Activated T-helper 2 cell treated with anti-CD3 and anti-CD28 coated beads, Interferon-gamma antibody, Interleukin-2, Interleukin-4, amounts not matched to agents 10 μg/mL and 5 μg/mL and 100 μg/mL, durations not matched to agents 14 hours and 24 hours and 36 hours (primary cell): ENCODE measurements around the gene ASCC1. TPM values are rescaled to one million over a fixed set of nuclear protein-coding genes. Genes with fewer than 3 reads are reported as not detected.

ENCODE experiments used
- DNase-seq: peaks from one replicate; pipeline ENCODE4 v3.0.0; 2021; ENCODE audit warnings: low spot score
- H3K27ac Mint-ChIP-seq: one replicate; pipeline ENCODE4 v1.8.0; 2021; ENCODE audit warnings: mixed read lengths
- H3K27me3 Mint-ChIP-seq: one replicate; pipeline ENCODE4 v1.8.0; 2021; ENCODE audit warnings: low read depth, mixed read lengths
- H3K36me3 Mint-ChIP-seq: one replicate; pipeline ENCODE4 v1.8.0; 2021; ENCODE audit warnings: low read depth, mixed read lengths
- H3K4me1 Mint-ChIP-seq: one replicate; pipeline ENCODE4 v1.8.0; 2021; ENCODE audit warnings: low read depth, mixed read lengths
- H3K4me3 Mint-ChIP-seq: one replicate; pipeline ENCODE4 v1.8.0; 2021; ENCODE audit warnings: low read depth, mild to moderate bottlenecking, moderate library complexity, mixed read lengths
- H3K9me3 Mint-ChIP-seq: one replicate; pipeline ENCODE4 v1.8.0; 2021; ENCODE audit warnings: mixed read lengths
- intact Hi-C: fragments of 100-400 bp; cut with micrococcal nuclease; formaldehyde crosslinking; loops from one replicate; pipeline ENCODE4 v1.15.1; 2023
- total RNA-seq: library from RNA; stranded (reverse); gene quantifications from 2 replicates; pipeline ENCODE4 v1.2.3, GENCODE V29; 2022

ASCC1 gene, protein sequence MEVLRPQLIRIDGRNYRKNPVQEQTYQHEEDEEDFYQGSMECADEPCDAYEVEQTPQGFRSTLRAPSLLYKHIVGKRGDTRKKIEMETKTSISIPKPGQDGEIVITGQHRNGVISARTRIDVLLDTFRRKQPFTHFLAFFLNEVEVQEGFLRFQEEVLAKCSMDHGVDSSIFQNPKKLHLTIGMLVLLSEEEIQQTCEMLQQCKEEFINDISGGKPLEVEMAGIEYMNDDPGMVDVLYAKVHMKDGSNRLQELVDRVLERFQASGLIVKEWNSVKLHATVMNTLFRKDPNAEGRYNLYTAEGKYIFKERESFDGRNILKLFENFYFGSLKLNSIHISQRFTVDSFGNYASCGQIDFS
- total RNA-seq = 46.2 and 49.6 TPM in 2 replicates

DNA sequence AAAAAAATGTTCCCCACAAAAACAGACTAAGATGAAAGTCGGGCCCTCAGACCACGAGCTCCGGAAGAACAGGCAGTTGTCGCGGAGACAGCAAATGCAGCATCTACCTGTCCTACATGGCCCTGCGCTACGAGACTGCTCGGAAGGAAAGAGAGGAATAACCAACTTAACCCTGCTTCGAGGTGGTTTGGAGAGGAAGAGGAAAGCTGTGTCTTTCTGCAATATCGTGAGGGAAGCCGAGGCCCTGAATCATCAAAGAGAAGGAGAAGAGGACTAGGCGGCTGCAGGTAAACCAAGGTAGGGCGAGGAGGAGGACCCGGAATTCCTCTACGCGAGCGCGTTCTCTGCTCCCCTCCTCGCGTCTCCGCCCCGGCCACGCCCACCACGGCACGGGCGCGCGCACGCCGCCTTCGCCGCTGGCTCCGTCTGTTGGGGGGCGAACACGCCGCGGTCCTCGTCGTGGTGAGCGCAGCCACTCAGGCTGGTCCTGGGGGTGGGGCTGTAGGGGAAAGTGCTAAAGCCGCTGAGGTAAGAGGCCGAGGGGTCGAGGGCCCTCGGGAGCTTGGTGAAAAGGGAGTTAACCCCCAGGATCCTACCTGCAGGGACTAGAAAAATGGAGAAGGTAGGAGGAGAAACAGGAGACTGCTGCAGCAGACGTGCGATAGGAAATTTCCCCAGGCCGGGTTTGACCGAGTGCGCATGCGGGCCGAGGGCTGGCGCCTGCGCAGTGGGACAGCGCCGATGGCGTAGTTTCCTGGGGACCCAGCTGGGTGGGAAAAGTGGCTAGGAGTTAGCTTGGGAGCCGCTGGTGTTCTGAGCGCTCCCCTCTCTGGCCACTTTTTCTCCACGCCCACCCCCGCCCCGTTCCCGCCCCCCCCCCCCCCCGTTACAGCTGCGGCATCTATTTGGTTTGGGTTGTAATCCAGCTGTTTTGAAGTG lies at the start of gene ASCC1, which contains the start of gene ANAPC16:
Gene ASCC1, minus strand, starts transcription at position 666 of the 939 bp plus-strand sequence. CDS start 2,978 bp downstream, outside the sequence.
Gene ANAPC16, plus strand, starts transcription at position 402 of the 939 bp plus-strand sequence. CDS start 7,903 bp downstream, outside the sequence.
- H3K4me3 Mint-ChIP-seq = peak within 1 kb of the TSS; percentile 94
- H3K9me3 Mint-ChIP-seq = no peaks in the 10 kb centered on the region
- H3K27me3 Mint-ChIP-seq = no peaks in the 10 kb centered on the region
- H3K27ac Mint-ChIP-seq = peak within 1 kb of the TSS; percentile 99
- peaks cover 36% of the 10 kb centered on the region for H3K36me3 Mint-ChIP-seq
- peak; percentile 93 for DNase-seq
- H3K4me1 Mint-ChIP-seq = peaks cover 32% of the 10 kb centered on the region
- intact Hi-C loops = loop anchor here (2.0 to 10.0 kb wide), 3 partner anchors 57 to 251 kb away; partner anchors contain the start of genes CHST3 and DDIT4

DNA sequence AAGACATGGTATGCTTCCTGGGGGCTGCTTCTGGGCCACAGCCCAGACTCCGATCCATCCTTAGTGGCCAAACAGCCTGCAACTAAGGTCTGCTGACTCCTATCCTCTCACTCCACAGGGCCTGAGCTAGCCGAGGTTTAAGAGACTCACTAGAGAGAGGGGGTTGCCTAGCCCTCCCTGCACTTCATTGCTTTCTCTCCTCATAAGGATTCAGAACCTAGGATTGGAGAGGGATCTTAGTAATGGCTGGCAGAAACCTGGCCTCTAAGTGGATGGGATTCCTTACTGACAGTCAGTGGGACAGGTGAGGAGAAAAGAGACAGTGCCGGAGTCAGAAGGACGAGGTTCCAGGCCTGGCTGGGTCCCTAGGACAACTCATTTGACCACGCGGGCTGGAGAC lies 49.4 kb upstream of the ASCC1 start:
- H3K36me3 Mint-ChIP-seq = no peaks in the 10 kb centered on the region
- DNase-seq = no peak
- no peak overlapping the region for H3K27ac Mint-ChIP-seq
- H3K9me3 Mint-ChIP-seq = no peaks in the 10 kb centered on the region
- no peak overlapping the region for H3K4me3 Mint-ChIP-seq
- peaks cover 26% of the 10 kb centered on the region for H3K4me1 Mint-ChIP-seq
- intact Hi-C loops = no loop called here
- no peaks in the 10 kb centered on the region for H3K27me3 Mint-ChIP-seq

DNA sequence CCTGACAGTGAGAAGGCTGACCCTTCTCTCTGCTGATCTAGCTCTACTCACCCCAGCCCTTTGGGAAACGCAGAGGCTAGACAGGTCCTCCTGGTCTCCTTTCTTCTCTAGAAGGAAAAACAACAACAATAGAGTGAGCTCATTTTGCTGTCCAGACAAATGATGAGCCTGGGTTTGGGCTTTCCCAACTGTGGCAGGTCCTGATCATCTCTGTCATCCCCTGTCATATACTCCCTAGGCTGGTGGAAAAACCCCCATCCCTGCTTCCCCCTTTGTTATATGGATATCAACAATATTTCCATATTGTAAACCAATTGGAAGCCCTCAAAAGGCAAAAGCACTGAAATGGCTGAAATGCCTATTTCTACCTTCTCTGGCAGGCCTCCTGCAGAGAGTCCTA lies 48.5 kb upstream of the ASCC1 start:
- H3K4me3 Mint-ChIP-seq = no peak overlapping the region
- no peaks in the 10 kb centered on the region for H3K27me3 Mint-ChIP-seq
- H3K36me3 Mint-ChIP-seq = no peaks in the 10 kb centered on the region
- H3K4me1 Mint-ChIP-seq = peaks cover 32% of the 10 kb centered on the region
- H3K9me3 Mint-ChIP-seq = no peaks in the 10 kb centered on the region
- no peak for DNase-seq
- H3K27ac Mint-ChIP-seq = no peak overlapping the region
- intact Hi-C loops = no loop called here

DNA sequence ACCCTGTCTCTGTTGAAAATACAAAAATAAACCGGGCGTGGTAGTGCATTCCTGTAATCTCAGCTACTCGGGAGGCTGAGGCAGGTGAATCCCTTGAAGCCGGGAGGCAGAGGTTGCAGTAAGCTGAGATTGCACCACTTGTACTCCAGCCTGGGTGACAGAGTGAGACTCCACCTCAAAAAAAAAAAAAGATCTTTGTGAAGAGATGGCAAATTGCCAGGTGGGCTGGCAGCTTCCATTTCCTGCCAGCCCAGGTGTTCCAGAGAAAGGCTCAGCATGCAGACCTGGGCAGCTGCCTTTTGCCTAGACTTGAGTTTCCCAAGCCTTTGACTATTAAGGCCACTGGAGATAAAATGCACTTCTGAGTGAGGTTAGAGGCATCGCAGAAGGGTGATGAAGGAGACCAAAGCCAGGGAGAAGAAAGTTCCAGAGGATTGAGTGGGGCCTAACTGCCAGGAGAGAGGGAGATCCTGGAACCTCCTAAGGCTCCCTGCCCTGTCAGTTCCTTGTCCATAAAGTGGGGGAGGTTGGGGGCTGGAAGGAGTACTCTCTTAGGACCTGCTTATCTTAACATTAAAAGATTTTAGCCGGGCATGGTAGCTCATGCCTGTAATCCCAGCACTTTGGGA lies 47.7 kb upstream of the ASCC1 start:
- Mint-ChIP-seq H3K27me3 (no peaks in the 10 kb centered on the region), H3K9me3 (no peaks in the 10 kb centered on the region), H3K4me1 (peaks cover 34% of the 10 kb centered on the region), H3K4me3 (no peak overlapping the region), H3K27ac (peak overlapping the region; percentile 15), H3K36me3 (no peaks in the 10 kb centered on the region)
- intact Hi-C loops = no loop called here
- DNase-seq = no peak

DNA sequence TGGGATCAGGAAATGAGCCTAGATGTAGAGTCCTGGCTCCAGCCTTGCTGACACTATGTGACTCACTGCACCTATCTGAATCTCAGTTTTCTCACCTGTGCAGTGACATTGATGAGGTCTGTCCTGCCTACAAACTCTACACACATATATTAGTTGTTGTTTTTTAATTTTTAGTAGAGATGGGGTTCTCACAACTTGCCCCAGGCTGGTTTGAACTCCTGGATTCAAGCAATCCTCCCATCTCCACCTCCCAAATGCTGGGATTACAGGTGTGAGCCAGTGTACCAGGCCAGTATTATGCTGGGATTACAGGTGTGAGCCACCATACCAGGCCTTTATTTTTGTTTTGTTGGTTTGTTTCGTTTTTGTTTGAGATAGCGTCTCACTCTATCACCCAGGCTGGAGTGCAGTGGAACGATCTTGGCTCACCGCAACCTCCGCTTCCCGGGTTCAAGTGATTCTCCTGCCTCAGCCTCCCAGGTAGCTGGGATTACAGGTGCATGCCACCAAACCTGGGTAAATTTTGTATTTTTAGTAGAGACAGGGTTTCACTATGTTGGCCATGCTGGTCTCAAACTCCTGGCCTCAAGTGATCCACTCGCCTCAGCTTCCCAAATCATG lies 45.8 kb upstream of the ASCC1 start:
- peaks cover 45% of the 10 kb centered on the region for H3K4me1 Mint-ChIP-seq

DNA sequence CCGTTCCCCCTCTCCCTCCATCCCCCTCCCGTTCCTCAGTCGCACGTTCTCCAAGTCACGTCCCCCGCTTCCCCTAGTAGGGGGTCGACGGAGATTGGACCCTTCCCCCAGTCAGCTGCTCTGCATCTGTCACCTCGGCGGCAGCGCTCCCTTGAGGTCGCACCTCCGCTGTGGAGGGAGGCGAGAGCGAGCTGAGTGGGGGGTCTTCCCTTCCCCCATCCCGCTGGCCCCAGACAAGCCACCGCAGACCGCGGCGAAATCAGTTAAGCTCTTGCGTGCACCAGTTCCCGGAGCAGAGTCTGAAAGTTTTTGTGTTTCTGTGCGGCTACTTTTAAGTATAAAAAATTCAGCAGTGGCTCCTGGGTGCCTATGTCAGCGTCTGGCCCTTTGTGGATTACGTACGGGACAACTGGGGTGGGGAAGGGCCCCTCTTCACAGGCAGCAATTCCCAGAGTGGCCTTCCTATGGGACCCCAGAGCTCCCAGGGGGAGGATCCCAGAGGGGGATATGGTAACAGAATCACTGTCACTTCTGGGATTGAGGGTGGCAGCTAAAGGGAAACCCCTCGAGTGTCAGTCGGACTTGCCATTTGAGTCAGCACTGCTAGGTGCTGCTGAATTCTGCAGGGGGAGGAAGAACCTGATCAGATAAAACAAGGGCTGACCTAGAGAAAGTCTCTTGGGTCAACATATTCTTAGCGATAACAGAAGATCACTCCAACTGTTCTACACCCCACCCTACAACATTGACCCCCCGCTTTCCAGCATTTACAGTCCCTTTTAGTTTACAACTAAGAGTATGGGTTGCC lies 45.1 kb upstream of the ASCC1 start:
- Mint-ChIP-seq H3K36me3 (no peaks in the 10 kb centered on the region), H3K4me3 (peak overlapping the region; percentile 82), H3K27ac (peak overlapping the region; percentile 97), H3K4me1 (peaks cover 48% of the 10 kb centered on the region), H3K27me3 (no peaks in the 10 kb centered on the region), H3K9me3 (no peaks in the 10 kb centered on the region)
- intact Hi-C loops = loop anchor here (1.0 to 2.0 kb wide), 7 partner anchors 11 to 74 kb away; no protein-coding TSS in a partner anchor
- peak; percentile 77 for DNase-seq

More for the DNA sequence above, 45.8 kb upstream of the ASCC1 start:
- Mint-ChIP-seq H3K9me3 (no peaks in the 10 kb centered on the region), H3K4me3 (peak overlapping the region; percentile 82), H3K27ac (peak overlapping the region; percentile 97), H3K27me3 (no peaks in the 10 kb centered on the region), H3K36me3 (no peaks in the 10 kb centered on the region)
- intact Hi-C loops = loop anchor here (1.0 to 2.0 kb wide), 7 partner anchors 10 to 73 kb away; no protein-coding TSS in a partner anchor
- no peak for DNase-seq

DNA sequence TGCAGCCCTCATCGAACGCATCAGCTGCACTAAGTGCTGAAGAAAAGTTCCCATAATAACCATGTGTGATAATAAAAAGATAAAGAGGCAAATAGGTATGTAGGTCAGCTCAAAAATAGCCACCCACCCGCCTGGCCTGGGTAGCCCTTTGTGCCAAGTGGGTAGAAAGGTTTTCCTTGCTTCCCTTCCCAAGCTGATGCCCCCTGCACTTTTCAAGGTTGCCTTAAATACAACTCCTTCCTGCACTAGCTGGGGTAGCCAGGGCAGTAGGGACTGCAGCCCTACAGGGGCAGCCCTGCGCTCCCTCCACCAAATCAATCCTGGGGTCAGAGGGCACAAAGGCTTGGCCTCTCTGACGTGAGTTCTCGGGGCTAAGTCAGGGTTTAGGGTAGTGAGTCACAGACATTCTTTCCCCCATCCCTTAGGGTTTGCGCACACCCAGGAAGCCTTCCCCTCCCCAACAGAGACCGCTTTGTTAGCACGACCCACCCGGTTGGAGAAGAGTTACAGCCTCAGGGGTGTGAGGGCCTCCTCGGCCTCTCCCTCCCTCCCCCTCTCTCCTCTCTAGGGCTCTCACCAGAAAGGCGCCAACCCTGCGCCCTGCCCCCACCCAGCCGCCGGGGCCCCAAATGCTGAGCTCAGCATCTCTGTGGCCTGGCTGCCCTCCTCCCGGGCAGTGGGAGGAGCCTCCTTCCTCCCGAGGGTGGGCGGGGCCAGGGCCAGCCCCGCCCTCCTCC lies 44.3 kb upstream of the ASCC1 start:
- Mint-ChIP-seq H3K4me1 (peaks cover 51% of the 10 kb centered on the region), H3K36me3 (no peaks in the 10 kb centered on the region), H3K27ac (peak overlapping the region; percentile 97), H3K4me3 (peak overlapping the region; percentile 75), H3K9me3 (no peaks in the 10 kb centered on the region), H3K27me3 (no peaks in the 10 kb centered on the region)
- intact Hi-C loops = loop anchor here (2.0 kb wide), 1 partner anchor 16 kb away; no protein-coding TSS in a partner anchor
- peak; percentile 85 for DNase-seq

DNA sequence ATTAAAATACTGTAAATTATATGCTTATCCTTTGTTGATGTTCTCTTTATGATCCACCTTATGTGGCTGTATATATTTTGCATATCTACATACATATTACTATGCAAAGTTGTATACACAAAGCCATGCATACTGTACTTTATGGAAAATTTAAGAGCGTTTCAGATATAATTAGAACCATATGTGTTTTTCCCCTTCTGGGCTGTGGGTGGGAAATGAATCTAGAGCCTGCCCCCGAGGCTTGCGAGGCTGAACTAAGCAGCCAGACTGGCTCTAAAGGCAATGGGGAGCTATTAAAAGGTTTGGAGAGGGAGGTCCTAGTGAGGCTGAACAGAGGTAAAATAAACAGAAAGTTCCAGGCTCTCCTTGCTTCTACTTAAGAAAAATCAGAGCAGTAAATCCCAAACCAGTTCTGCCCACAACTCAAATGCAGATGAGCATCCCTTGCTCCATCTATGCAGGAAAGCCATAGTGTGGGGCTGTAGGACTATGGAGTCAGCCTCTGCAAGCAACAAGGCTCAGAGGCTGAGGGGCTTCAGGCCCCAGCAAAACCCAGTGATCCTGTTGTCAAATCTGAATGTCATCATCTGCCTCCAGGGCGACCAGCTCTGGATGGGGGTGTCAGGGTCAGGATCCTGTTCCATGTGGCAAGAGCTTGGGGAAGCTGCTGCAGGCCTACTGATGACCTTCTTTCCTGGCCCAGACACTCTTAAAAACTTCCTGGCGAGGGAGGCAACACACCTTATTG lies 43.6 kb upstream of the ASCC1 start:
- peak overlapping the region; percentile 97 for H3K27ac Mint-ChIP-seq
- H3K27me3 Mint-ChIP-seq = no peaks in the 10 kb centered on the region
- H3K36me3 Mint-ChIP-seq = no peaks in the 10 kb centered on the region
- peak overlapping the region; percentile 75 for H3K4me3 Mint-ChIP-seq
- H3K9me3 Mint-ChIP-seq = no peaks in the 10 kb centered on the region
- no peak for DNase-seq
- intact Hi-C loops = loop anchor here (2.0 kb wide), 1 partner anchor 15 kb away; no protein-coding TSS in a partner anchor
- H3K4me1 Mint-ChIP-seq = peaks cover 56% of the 10 kb centered on the region

DNA sequence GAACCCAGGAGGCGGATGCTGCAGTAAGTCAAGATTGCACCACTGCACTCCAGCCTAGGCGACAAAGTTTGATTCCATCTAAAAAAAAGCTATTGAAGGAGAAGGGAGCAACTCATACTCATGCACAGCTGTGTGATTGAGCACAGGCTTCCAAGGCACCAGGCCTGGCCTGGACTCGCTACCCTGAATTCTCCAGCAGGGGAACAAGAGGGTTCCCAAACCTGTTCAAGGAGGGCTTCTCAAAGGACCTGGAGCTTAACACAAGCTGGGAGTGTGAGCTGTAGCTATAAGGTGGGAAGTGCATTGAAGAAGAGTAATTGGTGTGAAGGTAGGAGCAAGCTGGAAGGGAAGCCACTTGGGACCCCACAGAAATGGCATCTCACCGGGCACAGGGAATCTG lies 42.5 kb upstream of the ASCC1 start:
- H3K27ac Mint-ChIP-seq = peak overlapping the region; percentile 54
- no peak for DNase-seq
- no peaks in the 10 kb centered on the region for H3K9me3 Mint-ChIP-seq
- intact Hi-C loops = no loop called here
- no peaks in the 10 kb centered on the region for H3K27me3 Mint-ChIP-seq
- H3K36me3 Mint-ChIP-seq = no peaks in the 10 kb centered on the region
- peaks cover 55% of the 10 kb centered on the region for H3K4me1 Mint-ChIP-seq
- no peak overlapping the region for H3K4me3 Mint-ChIP-seq

DNA sequence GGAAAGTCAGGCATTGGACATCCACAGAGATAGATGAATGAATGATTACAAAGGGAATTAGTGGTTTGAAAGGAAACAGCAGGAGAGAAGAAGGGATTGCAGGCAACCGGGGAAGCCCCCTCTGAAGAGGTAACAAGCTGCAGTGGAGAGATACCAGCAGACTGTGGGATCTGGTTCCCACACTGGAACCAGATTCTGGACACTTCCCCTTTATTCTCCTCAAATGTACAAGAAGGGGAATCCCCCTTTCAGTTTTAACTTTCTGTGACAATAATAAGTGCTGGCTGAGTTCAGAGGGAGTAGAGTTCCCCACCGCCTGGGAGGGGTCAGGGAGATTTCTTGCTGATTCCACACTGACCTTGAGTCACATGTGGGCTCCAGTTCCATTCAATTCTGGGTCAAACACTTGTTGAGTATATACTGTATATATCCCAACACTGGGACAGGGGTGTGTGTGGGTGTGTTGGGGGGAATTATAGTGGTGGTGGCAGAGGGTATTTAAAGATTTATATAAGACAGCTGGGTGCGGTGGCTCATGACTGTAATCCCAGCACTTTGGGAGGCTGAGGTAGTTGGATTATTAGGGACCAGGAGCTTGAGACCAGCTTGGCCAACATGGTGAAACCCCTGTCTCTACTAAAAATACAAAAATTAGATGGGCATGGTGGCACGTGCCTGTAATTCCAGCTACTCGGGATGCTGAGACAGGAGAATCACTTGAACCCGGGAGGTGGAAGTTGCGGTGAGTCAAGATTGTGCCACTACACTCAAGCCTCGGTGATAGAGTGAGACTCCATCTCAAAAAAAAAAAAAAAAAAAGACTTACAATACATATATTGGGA lies 41.2 kb upstream of the ASCC1 start:
- no peak overlapping the region for H3K4me3 Mint-ChIP-seq
- intact Hi-C loops = no loop called here

More for the DNA sequence above, 41.2 kb upstream of the ASCC1 start:
- no peak for DNase-seq
- Mint-ChIP-seq H3K27ac (peak overlapping the region; percentile 76), H3K27me3 (no peaks in the 10 kb centered on the region), H3K9me3 (no peaks in the 10 kb centered on the region), H3K4me1 (peaks cover 64% of the 10 kb centered on the region), H3K36me3 (no peaks in the 10 kb centered on the region)
